ENCODE data around the gene PPP1R14C. TPM values are rescaled to one million over a fixed set of nuclear protein-coding genes. Genes with fewer than 3 reads are reported as not detected.

The PPP1R14C gene
- total RNA-seq, 1 experiment from 2014 or later: 4.6 TPM

GRCh38 chr6:150220634-150221551 is 78.0 kb downstream of the PPP1R14C start:
- intact Hi-C loops (cut with micrococcal nuclease; ENCODE audit: unreplicated experiment): no loop called here
- Histone ChIP-seq H3K27me3 (replicated peaks; ENCODE audit: insufficient read depth, low read depth, low read length, poor library complexity) (no peaks in the 10 kb centered on the region), H3K36me3 (ENCODE audit: insufficient read depth, low read length, poor library complexity, severe bottlenecking) (no peaks in the 10 kb centered on the region), H3K9me3 (ENCODE audit: low read depth, low read length, poor library complexity, severe bottlenecking) (no peaks in the 10 kb centered on the region), H3K4me3 (ENCODE audit: low read depth, low read length, poor library complexity, severe bottlenecking) (no peak overlapping the region), H3K27ac (ENCODE audit: low read depth, low read length, poor library complexity, severe bottlenecking) (no peak overlapping the region), H3K4me1 (ENCODE audit: insufficient read depth, low read length, poor library complexity, severe bottlenecking) (no peaks in the 10 kb centered on the region)
- BruUV-seq (replicated peaks): no TSS peak
- POLR2A ChIA-PET (ENCODE audit: low non-redundant PET): no interaction called here
- DNase-seq (ENCODE audit: low spot score): no peak
- CTCF ChIA-PET: no interaction called here
- TF ChIP-seq EZH2 (IDR thresholded peaks at IDR 0.05; ENCODE audit: borderline replicate concordance, low read depth, low read length, poor library complexity, severe bottlenecking): no peak
- TF ChIP-seq CTCF (conservative IDR thresholded peaks at IDR 0.05; ENCODE audit: low read depth, low read length): no peak

GRCh38 chr6:150224820-150225219 is 82.0 kb downstream of the PPP1R14C start:
- no peak overlapping the region for H3K27ac ChIP-seq (ENCODE audit: low read depth, low read length, poor library complexity, severe bottlenecking)
- H3K4me3 ChIP-seq (ENCODE audit: low read depth, low read length, poor library complexity, severe bottlenecking): no peak overlapping the region
- no peaks in the 10 kb centered on the region for H3K36me3 ChIP-seq (ENCODE audit: insufficient read depth, low read length, poor library complexity, severe bottlenecking)
- DNase-seq (ENCODE audit: low spot score): no peak
- POLR2A ChIA-PET (ENCODE audit: low non-redundant PET): no interaction called here
- H3K27me3 ChIP-seq (replicated peaks; ENCODE audit: insufficient read depth, low read depth, low read length, poor library complexity): no peaks in the 10 kb centered on the region
- TF ChIP-seq EZH2 (IDR thresholded peaks at IDR 0.05; ENCODE audit: borderline replicate concordance, low read depth, low read length, poor library complexity, severe bottlenecking) (no peak), CTCF (conservative IDR thresholded peaks at IDR 0.05; ENCODE audit: low read depth, low read length) (no peak)
- CTCF ChIA-PET: no interaction called here
- no peaks in the 10 kb centered on the region for H3K9me3 ChIP-seq (ENCODE audit: low read depth, low read length, poor library complexity, severe bottlenecking)
- H3K4me1 ChIP-seq (ENCODE audit: insufficient read depth, low read length, poor library complexity, severe bottlenecking): peaks cover 7% of the 10 kb centered on the region
- BruUV-seq (replicated peaks): no TSS peak
- intact Hi-C loops (cut with micrococcal nuclease; ENCODE audit: unreplicated experiment): no loop called here

GRCh38 chr6:150227281-150227680 is 84.4 kb downstream of the PPP1R14C start:
- intact Hi-C loops (cut with micrococcal nuclease; ENCODE audit: unreplicated experiment): no loop called here

More at GRCh38 chr6:150227281-150227680, 84.4 kb downstream of the PPP1R14C start:
- DNase-seq (ENCODE audit: low spot score): no peak
- Histone ChIP-seq H3K27ac (ENCODE audit: low read depth, low read length, poor library complexity, severe bottlenecking) (no peak overlapping the region), H3K9me3 (ENCODE audit: low read depth, low read length, poor library complexity, severe bottlenecking) (no peaks in the 10 kb centered on the region), H3K36me3 (ENCODE audit: insufficient read depth, low read length, poor library complexity, severe bottlenecking) (no peaks in the 10 kb centered on the region), H3K4me1 (ENCODE audit: insufficient read depth, low read length, poor library complexity, severe bottlenecking) (peaks cover 15% of the 10 kb centered on the region), H3K4me3 (ENCODE audit: low read depth, low read length, poor library complexity, severe bottlenecking) (no peak overlapping the region), H3K27me3 (replicated peaks; ENCODE audit: insufficient read depth, low read depth, low read length, poor library complexity) (no peaks in the 10 kb centered on the region)
- BruUV-seq (replicated peaks): no TSS peak
- TF ChIP-seq EZH2 (IDR thresholded peaks at IDR 0.05; ENCODE audit: borderline replicate concordance, low read depth, low read length, poor library complexity, severe bottlenecking): no peak
- no peak for TF ChIP-seq CTCF (conservative IDR thresholded peaks at IDR 0.05; ENCODE audit: low read depth, low read length)
- POLR2A ChIA-PET (ENCODE audit: low non-redundant PET): no interaction called here
- CTCF ChIA-PET: no interaction called here

Measured in A673 (cell line).